Measurements from ENCODE around the gene ZNF100.
A peak's percentile ranks its signal among the peaks of the same experiment; 100 is the strongest.
"Not testable (repeated sequence)": the region's sequence is repeated elsewhere in the genome, so short reads cannot be mapped to it uniquely, and the experiment has no call there.

The ZNF100 gene

GRCh38 chr19:21713761-21714160 lies 53.6 kb downstream of the ZNF100 start:
- DNase-seq (ENCODE audit: insufficient read length, low spot score): no peak
- no peak for FAIRE-seq
- TF ChIP-seq CTCF (IDR thresholded peaks at IDR 0.05; ENCODE audit: insufficient read depth, missing control alignments): no peak

GRCh38 chr19:21709464-21709863 lies 57.9 kb downstream of the ZNF100 start:
- no peak for FAIRE-seq
- no peak for TF ChIP-seq CTCF (IDR thresholded peaks at IDR 0.05; ENCODE audit: insufficient read depth, missing control alignments)
- no peak for DNase-seq (ENCODE audit: insufficient read length, low spot score)

GRCh38 chr19:21707878-21708277 lies 59.5 kb downstream of the ZNF100 start:
- DNase-seq (ENCODE audit: insufficient read length, low spot score); FAIRE-seq: not testable (repeated sequence)

GRCh38 chr19:21707065-21707464 lies 60.3 kb downstream of the ZNF100 start:
- FAIRE-seq (no peak), DNase-seq (ENCODE audit: insufficient read length, low spot score) (no peak)
- TF ChIP-seq CTCF (IDR thresholded peaks at IDR 0.05; ENCODE audit: insufficient read depth, missing control alignments): no peak

- DNase-seq (ENCODE audit: insufficient read length, low spot score): no peak
- FAIRE-seq: no peak
- no peak for TF ChIP-seq CTCF (IDR thresholded peaks at IDR 0.05; ENCODE audit: insufficient read depth, missing control alignments)
Observed at GRCh38 chr19:21705393-21705792, 62.0 kb downstream of the ZNF100 start.

GRCh38 chr19:21704320-21704719 lies 63.1 kb downstream of the ZNF100 start:
- TF ChIP-seq CTCF (IDR thresholded peaks at IDR 0.05; ENCODE audit: insufficient read depth, missing control alignments): no peak
- DNase-seq (ENCODE audit: insufficient read length, low spot score): no peak
- FAIRE-seq: no peak

GRCh38 chr19:21699197-21699596 lies 68.2 kb downstream of the ZNF100 start:
- FAIRE-seq (no peak), DNase-seq (ENCODE audit: insufficient read length, low spot score) (no peak)
- no peak for TF ChIP-seq CTCF (IDR thresholded peaks at IDR 0.05; ENCODE audit: insufficient read depth, missing control alignments)

- peak; percentile 48 for FAIRE-seq
Observed at GRCh38 chr19:21698215-21698614, 69.2 kb downstream of the ZNF100 start.

More at GRCh38 chr19:21698215-21698614, 69.2 kb downstream of the ZNF100 start:
- TF ChIP-seq CTCF (IDR thresholded peaks at IDR 0.05; ENCODE audit: insufficient read depth, missing control alignments): peak; percentile 44
- DNase-seq (ENCODE audit: insufficient read length, low spot score): no peak
